Stimulated activated CD8-positive, alpha-beta memory T cell treated with anti-CD3 and anti-CD28 coated beads, Interleukin-4, amount 100 ng/mL, for 48 hours (primary cell): ENCODE results near the gene PTPN1.
"Not testable (repeated sequence)": the region's sequence is repeated elsewhere in the genome, so short reads cannot be mapped to it uniquely, and the experiment has no call there.

Source experiments
- DNase-seq: peaks from one replicate; pipeline ENCODE4 v3.0.0-alpha.2; 2020

PTPN1 gene

DNA sequence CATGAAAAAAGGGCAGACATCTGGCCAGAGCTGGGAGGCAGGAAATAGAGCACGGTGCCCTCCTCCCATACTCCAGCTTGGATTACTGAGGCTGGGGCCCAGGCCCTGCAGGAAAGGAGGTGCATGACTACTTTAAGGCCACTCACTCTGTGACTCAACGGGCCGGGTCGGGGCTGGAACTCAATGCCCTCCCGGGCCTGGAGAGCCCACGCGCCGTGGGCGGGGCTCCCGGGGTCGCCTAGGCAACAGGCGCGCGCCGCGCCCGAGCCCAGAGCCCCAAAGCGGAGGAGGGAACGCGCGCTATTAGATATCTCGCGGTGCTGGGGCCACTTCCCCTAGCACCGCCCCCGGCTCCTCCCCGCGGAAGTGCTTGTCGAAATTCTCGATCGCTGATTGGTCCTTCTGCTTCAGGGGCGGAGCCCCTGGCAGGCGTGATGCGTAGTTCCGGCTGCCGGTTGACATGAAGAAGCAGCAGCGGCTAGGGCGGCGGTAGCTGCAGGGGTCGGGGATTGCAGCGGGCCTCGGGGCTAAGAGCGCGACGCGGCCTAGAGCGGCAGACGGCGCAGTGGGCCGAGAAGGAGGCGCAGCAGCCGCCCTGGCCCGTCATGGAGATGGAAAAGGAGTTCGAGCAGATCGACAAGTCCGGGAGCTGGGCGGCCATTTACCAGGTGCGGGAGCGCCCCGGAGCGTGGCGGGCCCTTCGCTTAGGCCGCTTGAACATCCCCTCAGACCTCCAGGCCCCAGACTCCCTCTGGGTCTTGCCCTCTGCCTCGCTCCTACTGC lies at the start of gene PTPN1:
TSS of gene PTPN1 (plus strand) at position 461 of the 783 bp plus-strand sequence. CDS start at position 606, 145 bp downstream.
- DNase-seq: peak; percentile 99

DNA sequence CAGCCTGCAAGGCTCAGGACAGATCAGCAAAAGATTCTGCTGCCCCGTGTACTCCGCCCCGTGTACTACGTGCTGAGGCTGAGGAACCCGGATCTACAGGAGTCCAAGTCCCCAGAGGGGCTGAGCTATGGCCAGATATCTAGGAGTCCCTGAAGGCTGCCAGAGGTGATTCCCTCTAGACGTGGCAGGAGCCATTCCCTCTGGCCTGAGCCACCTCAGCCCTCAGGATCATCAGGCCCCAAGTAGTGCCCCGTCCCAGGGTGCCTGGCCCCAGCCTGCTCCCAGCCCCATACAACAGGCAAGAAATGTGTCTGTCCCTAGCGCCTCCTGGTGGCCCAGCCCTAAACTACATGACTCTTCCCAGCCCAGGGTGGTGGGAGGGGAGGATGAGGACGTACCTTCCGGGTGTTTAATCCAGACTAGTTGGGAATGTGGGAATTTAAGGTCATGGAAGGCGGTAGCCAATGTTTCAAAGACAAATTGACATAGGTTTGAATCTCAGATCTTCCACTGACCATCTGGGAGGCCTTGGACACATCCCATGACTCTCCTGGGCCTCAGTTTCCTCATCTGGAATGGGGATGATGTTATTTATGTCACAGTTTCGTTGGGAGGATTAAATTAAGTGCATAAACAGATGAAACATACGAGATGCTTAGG lies 49.4 kb upstream of the PTPN1 start:
- DNase-seq: peak; percentile 95

DNA sequence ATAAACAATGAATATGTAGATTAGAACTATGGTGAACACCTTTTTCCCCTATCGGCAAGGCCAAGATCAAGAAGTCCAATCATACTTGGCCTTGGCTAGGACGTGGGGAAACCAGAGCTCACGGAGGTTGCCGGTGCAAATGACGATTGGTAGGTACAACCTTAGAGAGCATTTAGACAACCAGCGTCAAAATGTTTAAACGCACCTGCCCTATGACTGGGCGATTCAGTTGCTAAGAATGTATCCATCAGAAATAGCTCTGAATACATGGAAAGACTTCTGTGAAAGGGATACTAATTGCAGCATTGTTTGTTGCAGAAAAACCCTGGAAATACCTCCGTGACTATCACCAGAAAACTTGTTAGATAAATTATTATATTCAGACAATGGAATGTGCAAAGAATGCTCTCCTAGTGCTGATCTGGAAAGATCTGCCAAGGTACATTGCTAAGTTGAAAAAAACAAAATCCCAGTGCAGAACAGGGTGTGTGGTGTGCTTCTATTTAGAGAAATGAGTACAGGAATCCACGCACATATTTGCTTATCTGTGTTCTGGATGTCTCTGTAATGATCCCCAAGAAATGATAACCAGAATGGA lies 48.0 kb upstream of the PTPN1 start:
- DNase-seq: no peak

DNA sequence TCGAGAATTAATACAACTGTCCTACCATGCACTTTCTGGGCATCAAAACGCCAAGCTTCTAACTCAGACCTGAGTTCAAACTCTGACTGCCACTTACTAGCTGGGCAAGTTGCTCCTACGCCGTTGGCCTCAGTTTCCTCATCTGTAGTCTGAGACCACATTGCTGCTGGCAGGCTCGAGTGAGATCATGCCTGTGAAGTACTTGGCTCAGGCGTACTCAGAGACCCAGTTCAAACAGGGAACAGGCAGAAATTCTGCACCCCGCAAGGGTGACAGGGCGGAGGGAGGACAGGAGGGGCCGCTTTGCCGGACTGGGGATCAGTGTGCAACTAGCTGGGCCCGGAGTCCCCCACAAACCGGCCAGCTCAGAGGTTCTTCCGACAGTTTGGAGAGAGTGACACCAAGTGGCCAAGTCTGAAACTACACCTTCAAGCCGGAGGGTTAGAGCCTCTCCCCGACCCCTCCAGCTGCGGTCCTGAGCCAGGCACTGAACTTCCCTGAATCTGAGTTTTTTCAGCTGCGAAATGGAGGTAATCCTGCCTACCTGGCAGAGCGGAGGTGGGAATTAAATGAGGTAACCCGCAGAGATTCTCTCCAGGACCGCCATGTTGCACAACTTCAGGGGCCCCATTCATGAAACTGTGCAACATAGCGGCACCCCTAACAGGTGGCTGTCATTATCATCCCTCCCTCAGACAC lies 46.0 kb upstream of the PTPN1 start:
- DNase-seq: peak; percentile 71

DNA sequence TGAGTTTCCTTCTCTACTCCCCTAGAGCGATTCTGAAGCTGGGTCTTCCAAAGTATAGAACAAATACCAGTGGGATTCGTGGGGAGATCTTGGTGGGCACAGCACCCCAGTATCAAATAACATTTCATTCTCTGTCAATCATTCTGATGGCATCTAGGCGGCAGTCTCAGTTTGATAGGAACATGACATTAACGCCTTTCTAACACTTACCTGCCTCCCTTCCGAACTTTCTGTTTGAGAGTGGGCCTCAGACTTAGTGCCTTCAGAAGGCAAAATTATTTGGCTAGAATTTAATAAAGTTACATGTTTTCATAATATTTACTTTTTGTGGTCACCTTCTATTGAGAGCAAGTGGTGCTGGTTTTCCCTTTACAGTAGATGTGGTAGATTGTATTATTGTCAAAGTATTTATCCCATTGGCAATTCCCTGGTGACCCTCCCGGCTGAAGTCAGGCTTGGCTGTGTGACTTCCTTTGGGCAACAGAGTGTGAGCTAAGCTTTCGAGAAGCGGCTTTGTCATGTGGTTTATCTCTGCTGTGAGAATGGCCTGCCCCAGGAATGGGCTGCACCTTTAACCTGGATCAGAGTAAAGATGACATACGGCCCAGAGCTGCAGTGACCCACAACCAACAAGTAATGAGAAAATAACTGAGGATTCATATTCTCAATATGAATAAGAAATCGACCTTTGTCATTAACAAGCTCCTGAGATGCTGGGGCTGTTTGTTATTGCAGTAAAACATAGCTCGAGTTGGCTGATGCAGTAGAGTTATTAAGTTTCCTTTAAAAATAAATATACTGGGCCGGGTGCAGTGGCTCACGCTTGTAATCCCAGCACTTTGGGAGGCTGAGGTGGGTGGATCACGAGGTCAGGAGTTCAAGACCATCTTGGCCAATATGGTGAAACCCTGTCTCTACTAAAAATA lies 45.2 kb upstream of the PTPN1 start:
- DNase-seq: no peak

DNA sequence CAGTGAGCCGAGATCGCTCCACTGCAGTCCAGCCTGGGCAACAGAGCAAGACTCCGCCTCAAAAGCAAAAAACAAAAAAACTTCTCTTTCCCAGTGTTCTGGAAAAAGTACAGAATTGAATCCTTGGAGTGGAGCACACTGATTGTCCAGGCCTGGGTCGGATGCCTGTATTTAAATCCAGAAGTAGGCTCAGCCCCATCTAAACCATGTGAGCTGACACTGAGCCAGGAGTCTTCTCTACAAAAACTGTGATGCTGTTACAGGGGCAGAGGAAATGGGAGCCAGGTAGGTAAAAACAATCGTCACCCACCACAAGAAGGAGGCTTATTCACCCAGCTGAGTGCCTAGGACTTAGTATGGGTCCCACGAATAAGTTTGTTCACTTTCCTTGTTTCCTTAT lies 43.0 kb upstream of the PTPN1 start:
- DNase-seq: no peak

DNA sequence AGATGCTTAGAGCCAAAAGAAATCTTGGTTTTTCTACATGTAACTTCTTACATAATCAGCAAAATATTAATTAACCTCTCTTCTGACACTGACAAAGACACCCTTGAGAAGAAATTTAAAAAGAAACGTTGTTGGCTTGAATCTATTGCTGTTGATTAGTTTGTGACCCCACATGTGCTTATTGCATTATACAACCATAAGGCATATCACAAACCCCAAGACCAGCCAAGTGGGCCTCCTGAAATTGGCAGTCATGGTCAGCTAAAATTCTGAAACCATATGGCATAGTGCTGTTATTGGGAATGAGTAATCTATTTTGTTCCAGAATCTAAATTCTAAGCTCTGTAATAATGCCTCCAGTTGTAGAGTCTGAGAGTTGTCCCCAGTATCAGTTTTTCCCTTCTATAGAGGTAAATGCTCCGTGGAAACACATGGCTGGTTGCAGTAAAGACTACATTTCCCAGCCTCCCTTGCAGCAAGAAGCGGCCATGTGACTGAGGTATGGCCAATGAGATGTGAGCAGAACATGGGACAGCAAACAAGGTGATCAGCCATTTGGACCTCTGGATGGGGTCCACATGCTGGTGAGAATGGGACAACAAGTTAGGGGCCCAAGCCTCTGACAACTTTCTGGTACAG lies 42.3 kb upstream of the PTPN1 start:
- no peak for DNase-seq

DNA sequence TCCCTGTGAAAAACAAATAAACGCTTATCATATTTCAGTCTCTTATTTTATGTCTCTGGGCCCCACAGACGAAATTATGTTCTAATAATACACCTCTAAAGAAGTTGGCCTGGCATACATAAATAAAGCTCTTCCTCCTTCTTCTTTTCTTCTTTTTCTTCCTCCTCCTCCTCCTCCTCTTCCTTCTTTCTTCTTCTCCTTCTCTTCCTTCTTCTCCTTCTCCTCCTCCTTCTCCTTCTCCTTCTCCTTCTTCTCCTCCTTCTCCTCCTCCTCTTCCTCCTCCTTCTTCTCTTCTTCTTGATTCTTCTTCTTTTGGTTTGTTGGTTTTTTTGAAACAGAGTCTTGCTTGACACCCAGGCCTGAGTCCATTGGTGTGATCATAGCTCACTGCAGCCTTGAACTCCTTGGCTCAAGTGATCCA lies 41.8 kb upstream of the PTPN1 start:
- DNase-seq: no peak

DNA sequence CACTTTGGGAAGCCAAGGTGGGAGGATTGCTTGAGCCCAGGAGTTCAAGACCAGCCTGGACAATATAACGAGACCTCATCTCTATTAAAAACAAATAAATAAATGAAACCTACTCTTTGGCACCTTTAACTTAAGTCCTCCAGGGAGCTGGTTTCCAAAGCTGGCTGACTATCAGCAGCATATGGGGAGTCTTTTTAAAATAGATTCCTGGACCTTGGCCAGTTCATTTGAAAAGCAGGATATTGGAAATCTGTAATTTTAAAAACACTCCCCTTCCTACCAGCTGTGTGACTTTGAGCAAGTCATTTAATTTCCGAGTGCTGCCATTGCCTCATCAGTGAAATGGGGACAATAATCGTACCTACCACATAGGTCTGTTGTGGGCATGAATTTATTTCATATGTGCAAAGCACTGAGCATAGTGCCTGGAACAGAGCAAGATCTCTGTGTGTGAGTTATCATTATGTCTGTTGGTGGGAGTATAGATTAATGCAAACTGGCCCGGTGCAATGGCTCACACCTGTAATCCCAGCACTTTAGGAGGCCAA lies 40.9 kb upstream of the PTPN1 start:
- no peak for DNase-seq

DNA sequence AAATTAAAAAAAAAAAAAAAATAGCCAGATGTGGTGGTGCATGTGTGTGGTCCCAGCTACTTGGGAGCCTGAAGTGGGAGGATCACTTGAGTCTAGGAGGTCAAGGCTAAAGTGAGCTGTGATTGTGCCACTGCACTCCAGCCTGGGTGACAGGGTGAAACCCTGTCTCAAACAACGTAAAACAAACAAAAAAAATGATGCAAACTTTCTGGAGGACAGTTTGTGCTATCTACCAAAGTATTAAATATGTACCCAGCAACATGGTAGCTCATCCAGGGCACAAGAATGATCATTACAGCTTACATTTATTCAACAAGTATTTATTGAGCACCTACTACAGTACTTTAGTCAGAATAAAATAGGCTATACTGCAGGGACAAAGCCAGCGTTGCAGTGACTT lies 40.4 kb upstream of the PTPN1 start:
- DNase-seq: no peak

DNA sequence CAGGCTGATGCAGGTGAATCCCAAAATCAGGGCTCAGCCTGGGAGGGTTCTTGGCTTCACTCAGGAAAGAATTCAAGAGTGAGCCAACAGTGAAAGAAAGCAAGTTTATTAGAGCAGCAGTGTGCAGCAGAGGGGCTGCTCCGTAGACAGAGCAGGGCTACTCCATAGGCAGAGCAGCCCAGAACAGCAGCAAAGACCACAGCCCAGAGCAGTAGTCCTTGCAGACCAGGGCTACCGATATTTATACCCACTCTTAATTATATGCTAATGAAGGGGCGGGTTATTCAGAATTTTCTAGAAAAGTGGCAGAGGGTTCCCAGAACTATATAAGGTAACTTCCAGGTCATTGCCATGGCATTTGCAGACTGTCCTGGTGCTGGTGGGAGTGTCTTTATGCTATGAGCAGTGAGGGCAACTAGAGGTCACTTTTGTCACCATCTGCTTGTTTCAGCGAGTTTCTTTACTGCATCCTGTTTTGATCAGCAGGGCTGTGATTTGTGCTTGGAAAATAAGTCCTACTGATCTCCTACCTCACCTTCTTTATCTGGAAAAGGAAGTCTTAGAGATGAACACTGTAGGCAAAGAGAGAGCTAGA lies 39.8 kb upstream of the PTPN1 start:
- DNase-seq: no peak

DNA sequence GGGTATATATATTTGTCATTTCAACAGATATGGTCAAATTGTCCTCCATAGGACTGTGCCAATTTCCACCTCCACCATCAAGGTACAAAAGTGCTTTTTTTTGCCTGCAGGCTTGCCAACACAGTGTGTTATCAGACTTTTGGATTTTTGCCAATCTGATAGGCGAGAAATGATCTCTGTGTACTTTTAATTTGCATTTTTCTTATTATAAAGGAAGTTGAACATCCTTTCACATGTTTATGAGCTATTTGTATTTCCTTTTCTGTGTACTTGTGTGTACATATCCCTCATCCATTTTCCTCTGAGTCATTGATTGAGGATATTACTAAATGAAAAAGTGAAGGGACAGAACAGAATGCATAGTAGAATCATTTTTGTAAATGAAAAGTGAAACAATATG lies 39.0 kb upstream of the PTPN1 start:
- DNase-seq: no peak

DNA sequence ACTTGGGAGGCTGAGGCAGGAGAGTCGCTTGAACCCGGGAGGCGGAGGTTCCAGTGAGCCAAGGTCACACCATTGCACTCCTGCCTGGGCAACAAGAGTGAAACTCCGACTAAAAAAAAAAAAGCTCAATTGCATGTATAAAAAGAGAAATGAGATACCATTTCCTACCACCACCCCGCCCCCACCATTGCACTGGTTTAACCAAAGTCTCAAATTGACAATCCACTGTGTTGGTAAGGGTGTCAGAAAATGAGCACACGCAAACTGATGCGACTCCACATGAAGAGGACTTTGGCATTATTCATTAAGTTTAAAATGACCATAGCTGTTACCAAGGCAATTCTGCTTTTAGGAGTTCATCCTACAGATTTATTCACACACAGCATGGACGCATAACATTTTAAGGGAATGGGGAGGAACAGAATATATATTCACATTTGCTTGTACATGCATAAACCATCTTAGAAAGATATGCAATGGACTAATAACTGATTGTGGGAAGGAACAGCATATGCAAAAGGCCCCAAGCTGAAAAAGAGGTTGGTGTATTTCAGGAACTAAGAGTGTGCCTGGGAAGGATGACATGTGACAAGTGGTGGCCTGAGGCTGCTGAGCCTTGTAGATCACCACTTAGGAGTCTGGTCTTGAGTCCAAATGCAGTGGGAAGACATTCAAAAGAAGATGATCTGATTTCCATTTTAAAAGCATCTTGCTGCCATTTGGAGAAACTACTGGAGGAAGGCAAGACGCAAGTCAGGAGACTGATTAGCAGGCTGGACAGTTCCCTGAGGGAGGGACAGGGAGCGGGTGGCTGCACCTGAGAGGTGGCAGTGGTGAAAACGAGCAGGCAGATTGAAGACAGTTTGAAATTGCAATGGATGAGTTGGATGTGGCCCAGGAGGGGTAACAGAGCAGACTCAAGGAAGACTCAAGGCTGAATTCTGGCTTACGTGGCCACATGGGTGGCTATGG lies 37.2 kb upstream of the PTPN1 start:
- peak; percentile 57 for DNase-seq

DNA sequence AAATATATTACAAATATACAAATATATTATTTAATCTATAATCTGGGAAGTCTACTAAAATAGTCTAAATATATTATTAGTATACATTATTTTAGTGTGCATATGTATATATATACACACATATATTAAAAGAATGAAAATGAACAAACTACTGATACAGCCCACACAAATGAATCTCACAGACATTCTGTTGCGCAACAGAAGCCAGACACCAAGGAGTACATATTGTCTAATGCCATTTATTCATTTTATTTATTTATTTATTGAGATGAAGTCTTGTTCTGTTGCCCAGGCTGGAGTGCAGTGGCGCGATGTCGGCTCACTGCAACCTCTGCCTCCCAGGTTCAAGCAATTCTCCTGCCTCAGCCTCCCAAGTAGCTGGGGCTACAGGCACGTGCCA lies 35.8 kb upstream of the PTPN1 start:
- not testable (repeated sequence) for DNase-seq

DNA sequence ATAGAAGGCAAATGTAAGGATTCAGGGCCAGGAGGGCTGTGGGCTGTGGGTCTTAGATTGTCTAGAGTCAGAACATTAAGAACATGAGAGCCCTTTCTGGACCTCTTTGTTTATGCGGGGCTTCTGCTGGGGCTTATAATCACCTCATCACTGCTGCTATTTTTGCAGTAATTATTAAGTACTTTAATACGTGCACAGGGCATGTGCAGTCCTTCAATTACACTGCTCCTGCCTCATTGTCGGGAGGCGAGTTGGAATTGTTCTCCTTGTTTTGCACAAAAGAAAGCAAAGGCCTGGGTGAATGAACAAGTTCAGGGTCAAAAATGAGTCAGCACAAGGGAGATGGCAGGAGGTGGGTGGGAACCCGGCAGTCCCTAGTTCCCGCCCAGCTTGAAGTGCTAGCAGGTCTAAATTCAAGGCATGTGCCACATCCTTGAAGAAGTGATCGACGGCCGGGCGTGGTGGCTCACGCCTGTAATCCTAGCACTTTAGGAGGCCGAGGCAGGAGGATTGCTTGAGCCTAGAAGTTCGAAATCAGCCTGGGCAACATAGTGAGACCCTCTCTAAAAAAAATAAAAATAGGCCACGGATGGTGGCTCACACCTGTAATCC lies 34.4 kb upstream of the PTPN1 start:
- no peak for DNase-seq

DNA sequence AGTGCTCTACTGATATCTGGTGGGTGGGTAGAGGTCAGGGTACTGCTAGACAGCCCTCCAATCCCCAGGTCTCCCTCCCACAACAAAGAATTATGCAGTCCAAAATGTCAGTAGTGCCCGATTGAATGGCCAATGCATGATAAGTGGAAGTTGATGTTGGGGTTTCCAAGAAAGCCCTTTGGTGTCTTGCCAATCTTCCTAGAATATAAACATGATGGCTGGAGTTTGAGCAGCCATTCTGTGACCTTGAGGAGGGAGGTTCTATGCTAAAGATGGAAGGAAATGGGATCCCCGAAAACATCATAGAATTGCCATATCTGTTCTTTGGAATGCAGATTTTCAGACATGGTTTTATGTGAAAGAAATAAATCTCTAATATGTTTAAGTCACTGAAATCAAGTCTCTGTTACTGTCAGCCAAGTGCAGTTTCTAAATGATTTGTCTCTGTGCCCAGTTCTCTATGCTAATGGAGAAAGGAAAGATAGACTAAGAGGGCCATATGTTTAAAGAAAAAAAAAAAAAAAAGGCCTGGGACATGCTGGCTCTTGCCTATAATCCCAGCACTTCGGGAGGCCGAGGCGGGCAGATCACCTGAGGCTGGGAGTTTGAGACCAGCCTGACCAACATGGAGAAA lies 32.8 kb upstream of the PTPN1 start:
- DNase-seq: no peak

DNA sequence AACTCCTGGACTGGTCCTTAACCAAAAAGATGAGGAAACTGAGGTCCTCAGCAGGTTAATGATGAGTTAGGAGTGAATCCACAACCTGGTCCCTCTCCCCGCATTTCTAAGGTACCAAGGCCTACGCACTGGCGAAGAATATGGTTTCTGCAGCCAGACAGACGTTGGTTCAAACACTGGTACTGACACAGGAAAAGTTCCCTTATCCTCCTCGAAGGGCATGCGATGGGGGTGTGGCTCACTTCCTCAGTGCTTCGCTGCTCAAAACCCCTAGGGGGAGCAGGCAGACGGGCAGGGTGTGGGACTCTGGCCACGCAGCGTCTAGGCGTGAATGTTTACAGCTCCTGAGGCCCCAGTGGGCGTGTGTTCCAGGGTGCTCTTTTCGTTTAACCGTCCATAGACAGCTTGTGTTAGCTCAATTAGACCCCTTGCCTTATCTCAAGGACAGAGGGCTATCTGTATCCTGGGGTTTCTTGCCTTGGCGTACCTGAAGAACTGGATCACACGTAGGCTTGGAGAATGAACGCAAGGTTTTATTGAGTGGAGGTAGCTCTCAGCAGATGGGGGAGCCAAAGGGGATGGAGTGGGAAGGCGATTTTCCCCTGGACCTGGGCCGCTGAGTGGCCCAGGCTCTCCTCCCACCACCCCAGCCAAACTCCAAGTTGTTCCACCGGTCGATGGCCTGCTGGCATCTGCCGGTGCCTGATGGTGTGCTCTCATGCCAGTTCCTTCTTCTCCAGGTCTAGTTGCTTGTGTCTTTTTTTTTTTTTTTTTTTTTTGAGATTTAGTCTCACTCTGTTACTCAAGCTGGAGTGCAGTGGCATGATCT lies 31.8 kb upstream of the PTPN1 start:
- DNase-seq: peak; percentile 82

DNA sequence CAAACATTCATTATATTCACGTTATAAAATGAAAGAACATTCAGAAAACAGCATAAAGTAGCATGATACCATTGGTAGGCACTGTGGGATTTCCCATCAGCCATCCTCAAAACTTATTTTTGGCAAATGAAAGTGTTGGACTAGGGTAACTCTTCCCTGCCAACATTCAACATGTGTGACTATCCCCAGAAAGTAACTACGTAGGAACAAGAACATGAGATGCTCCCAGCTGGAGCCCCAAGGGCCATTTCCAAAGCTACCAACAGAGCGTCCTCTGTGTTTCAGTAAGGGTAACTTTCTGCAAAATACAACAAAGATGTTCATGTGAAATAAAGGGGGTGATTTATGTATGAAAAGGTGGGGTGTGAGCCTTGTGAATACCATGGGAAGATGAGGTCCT lies 28.4 kb upstream of the PTPN1 start:
- no peak for DNase-seq
